Breast epithelium (tissue), 3 donors: ENCODE measurements around the gene ITGB5.

Experiments
- CTCF ChIP-seq, 3 donors: fragments of 450-650 bp; IDR thresholded peaks; one replicate each; pipeline ENCODE4 v1.5.1; 2016 to 2017; ENCODE audit warnings: antibody characterized with exemption in 3 of 3, mild to moderate bottlenecking in 3 of 3, moderate library complexity in 3 of 3
- POLR2A ChIP-seq: fragments of 450-650 bp; IDR thresholded peaks from one replicate; pipeline ENCODE4 v1.6.1; 2016; ENCODE audit warnings: antibody characterized with exemption, mild to moderate bottlenecking, moderate library complexity

DNA sequence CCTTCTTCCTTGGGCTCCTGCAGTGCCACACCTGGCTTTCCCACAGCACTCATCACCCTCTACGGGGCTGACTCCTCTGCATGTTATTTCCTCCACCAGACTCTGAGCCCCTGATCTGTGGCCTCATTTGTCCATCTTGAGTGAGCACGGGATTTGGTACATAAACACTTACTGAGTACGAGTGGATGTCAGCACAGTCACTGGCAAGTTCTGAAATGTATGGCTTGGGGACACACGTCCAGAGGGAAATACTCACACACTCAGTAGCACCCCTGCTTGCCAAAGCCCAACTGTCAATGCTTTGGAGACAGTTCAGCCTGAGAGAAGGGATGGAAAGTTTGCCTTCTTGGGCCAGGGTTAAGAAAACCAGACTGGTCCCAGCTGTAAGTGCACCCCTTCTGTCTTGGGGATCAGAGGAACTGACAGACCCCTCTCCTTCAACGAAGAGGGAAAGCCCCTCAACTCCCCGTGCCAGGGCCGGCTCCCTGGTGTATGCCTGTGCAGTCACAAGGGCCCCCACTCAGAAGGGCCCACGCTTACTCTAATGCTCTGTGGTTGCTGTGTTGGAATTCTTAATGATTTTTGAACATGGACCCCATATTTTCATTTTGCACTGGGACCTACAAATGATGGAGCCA, 85.0 kb downstream of the ITGB5 start:
- no peak for TF ChIP-seq CTCF (IDR thresholded peaks at IDR 0.05)
- TF ChIP-seq POLR2A, result no peak
